Mesendoderm (in vitro differentiated cells): Measurements from ENCODE around the gene DHPS.
A peak's percentile ranks its signal among the peaks of the same experiment; 100 is the strongest.
"Not testable (repeated sequence)": the region's sequence is repeated elsewhere in the genome, so short reads cannot be mapped to it uniquely, and the experiment has no call there.

Experiments
- DNase-seq: peaks from one replicate; pipeline ENCODE4 v3.0.0; 2013
- H2AK5ac ChIP-seq: 2 replicates; pipeline ENCODE4 v1.6.1; 2013; ENCODE audit warnings: low read length, inconsistent platforms
- H2BK120ac ChIP-seq: 2 replicates; pipeline ENCODE4 v1.6.1; 2013; ENCODE audit warnings: low read depth, mild to moderate bottlenecking, low read length, moderate library complexity, mixed read lengths
- H2BK15ac ChIP-seq: replicated peaks from 2 replicates; pipeline ENCODE4 v1.6.1; 2013; ENCODE audit warnings: low read depth, mild to moderate bottlenecking, moderate library complexity
- H2BK5ac ChIP-seq: 2 replicates; pipeline ENCODE4 v1.6.1; 2013; ENCODE audit warnings: low read length, inconsistent platforms
- H3K18ac ChIP-seq: 2 replicates; pipeline ENCODE4 v1.6.1; 2013; ENCODE audit warnings: mild to moderate bottlenecking, low read length, mixed read lengths
- H3K23ac ChIP-seq: one replicate; pipeline ENCODE4 v1.6.1; 2013; ENCODE audit warnings: low read length
- H3K27ac ChIP-seq: 2 replicates; pipeline ENCODE4 v1.5.1; 2013; ENCODE audit warnings: low read depth, mild to moderate bottlenecking, inconsistent platforms, low read length, moderate library complexity
- H3K27me3 ChIP-seq: 2 replicates; pipeline ENCODE4 v1.6.1; 2013; ENCODE audit warnings: low read length, control low read depth, mild to moderate bottlenecking, inconsistent platforms; ENCODE audit not compliant: insufficient read depth, poor library complexity
- H3K36me3 ChIP-seq: 2 replicates; pipeline ENCODE4 v1.6.1; 2013; ENCODE audit warnings: low read length, inconsistent platforms; ENCODE audit not compliant: control insufficient read depth, insufficient read depth
- H3K4ac ChIP-seq: one replicate; pipeline ENCODE4 v1.6.1; 2013; ENCODE audit warnings: low read depth, mild to moderate bottlenecking, low read length, moderate library complexity
- H3K4me1 ChIP-seq: 2 replicates; pipeline ENCODE4 v1.6.1; 2013; ENCODE audit warnings: low read depth, low read length, inconsistent platforms; ENCODE audit not compliant: control insufficient read depth
- H3K4me2 ChIP-seq: 2 replicates; pipeline ENCODE4 v1.6.1; 2013; ENCODE audit warnings: low read length
- H3K4me3 ChIP-seq: 2 replicates; pipeline ENCODE4 v1.5.1; 2013; ENCODE audit warnings: mild to moderate bottlenecking, low read length
- H3K56ac ChIP-seq: one replicate; pipeline ENCODE4 v1.6.1; 2013; ENCODE audit warnings: low read length
- H3K79me1 ChIP-seq: 2 replicates; pipeline ENCODE4 v1.6.1; 2013; ENCODE audit warnings: low read length, inconsistent platforms
- H3K79me2 ChIP-seq: 2 replicates; pipeline ENCODE4 v1.6.1; 2013; ENCODE audit warnings: mild to moderate bottlenecking, low read length; ENCODE audit not compliant: control insufficient read depth, insufficient read depth
- H3K9ac ChIP-seq: 2 replicates; pipeline ENCODE4 v1.6.1; 2013; ENCODE audit warnings: low read length, inconsistent platforms
- H4K5ac ChIP-seq: one replicate; pipeline ENCODE4 v1.6.1; 2013; ENCODE audit warnings: low read length
- H4K8ac ChIP-seq: one replicate; pipeline ENCODE4 v1.6.1; 2013; ENCODE audit warnings: low read depth, mild to moderate bottlenecking, control low read depth, low read length, moderate library complexity
- WGBS: extraction: QIAGEN DNeasy Blood & Tissue Kit; methylation state at CpG from one replicate; pipeline ENCODE4 v1.1.7; 2013; ENCODE audit warnings: low lambda C conversion rate, missing lambda C conversion rate; ENCODE audit not compliant: insufficient coverage; ENCODE audit errors: extremely low coverage; 5-methylcytosine and 5-hydroxymethylcytosine counted together

The DHPS gene

DNA sequence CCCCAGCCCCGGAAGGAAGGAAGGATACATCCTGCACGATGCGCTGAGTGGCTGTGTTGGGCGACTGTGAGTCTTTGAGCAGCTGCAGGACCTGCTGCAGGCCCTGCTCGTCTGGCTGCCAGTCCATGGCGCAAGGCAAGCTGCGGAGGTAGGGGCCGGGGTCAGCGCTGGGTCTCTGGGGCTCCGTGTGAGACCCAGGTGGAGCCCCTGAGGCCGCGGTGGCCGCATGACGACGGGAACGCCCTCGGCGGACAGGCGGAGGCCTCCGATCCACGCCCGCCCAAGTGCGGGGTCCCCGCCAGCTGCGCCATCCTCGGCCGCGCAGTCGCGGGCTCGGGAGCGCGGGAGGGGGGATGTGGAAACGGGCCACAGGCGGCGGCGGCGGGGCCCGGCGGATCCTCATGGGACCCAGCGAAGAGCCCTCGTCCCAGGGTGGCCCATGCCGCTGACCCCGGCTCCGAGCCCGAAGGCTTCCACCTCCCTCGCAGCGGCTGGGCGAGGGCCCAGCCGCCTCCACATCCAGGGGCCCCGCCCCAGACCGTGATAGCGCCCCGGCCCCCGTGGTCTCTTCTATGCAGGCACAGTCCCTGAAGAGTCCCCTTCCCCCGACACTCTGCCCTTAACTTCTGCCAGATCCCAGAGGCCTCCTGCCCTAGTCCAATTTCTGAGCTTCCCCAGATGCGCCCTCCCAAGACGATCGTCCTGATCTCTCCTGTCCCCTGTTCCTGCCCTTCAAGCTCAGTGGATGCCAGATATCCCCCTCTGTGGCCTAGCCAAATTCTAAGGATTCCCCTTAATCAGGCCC lies 39.4 kb upstream of the DHPS start:
- Histone ChIP-seq H3K4me2 (peak overlapping the region; percentile 75), H3K27ac (peak overlapping the region; percentile 95), H3K4me1 (no peaks in the 10 kb centered on the region), H2AK5ac (peak overlapping the region; percentile 93), H2BK5ac (no peak overlapping the region), H3K27me3 (no peaks in the 10 kb centered on the region), H3K56ac (peak overlapping the region; percentile 96), H3K79me1 (peaks cover 13% of the 10 kb centered on the region), H4K8ac (no peak overlapping the region), H3K4me3 (peak overlapping the region; percentile 92), H3K23ac (peak overlapping the region; percentile 81), H3K4ac (no peak overlapping the region), H3K79me2 (peaks cover 46% of the 10 kb centered on the region), H4K5ac (no peak overlapping the region), H3K9ac (peak overlapping the region; percentile 99), H3K18ac (peak overlapping the region; percentile 98), H2BK15ac (no peak overlapping the region), H2BK120ac (no peak overlapping the region), H3K36me3 (peaks cover 6% of the 10 kb centered on the region)
- no CpG with 5 or more reads among the region's 59 CpGs for WGBS
- no peak for DNase-seq

DNA sequence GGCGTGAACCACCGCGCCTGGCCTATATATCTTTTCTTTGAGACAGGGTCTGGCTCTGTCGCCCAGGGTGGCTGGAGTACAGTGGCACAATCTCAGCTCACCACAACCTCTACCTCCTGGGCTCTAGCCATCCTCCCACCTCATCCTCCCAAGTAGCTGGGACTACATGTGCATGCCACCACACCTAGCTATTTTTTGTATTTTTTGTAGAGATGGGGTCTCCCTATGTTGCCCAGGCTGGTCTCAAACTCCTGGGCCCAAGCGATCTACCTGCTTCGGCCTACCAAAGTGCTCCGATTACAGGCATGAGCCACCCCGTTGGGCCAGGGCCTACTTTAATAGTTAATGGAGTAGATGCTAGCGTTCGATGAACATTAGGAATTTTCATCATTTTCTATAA lies 38.6 kb upstream of the DHPS start:
- Histone ChIP-seq H4K8ac (no peak overlapping the region), H3K4me2 (peak overlapping the region; percentile 75), H3K36me3 (peaks cover 6% of the 10 kb centered on the region), H3K4me3 (no peak overlapping the region), H3K79me2 (peaks cover 48% of the 10 kb centered on the region), H3K23ac (no peak overlapping the region), H3K56ac (peak overlapping the region; percentile 96), H3K27me3 (no peaks in the 10 kb centered on the region), H3K79me1 (peaks cover 14% of the 10 kb centered on the region), H3K4ac (no peak overlapping the region), H2AK5ac (no peak overlapping the region), H4K5ac (no peak overlapping the region), H3K18ac (no peak overlapping the region), H2BK5ac (no peak overlapping the region), H3K4me1 (no peaks in the 10 kb centered on the region), H3K27ac (no peak overlapping the region), H2BK120ac (no peak overlapping the region), H2BK15ac (no peak overlapping the region), H3K9ac (peak overlapping the region; percentile 99)
- no CpG with 5 or more reads among the region's 10 CpGs for WGBS
- no peak for DNase-seq

GRCh38 chr19:12715929-12716328 lies 34.2 kb upstream of the DHPS start:
- Histone ChIP-seq H3K27me3 (no peaks in the 10 kb centered on the region), H3K23ac (no peak overlapping the region), H4K5ac (no peak overlapping the region), H3K56ac (no peak overlapping the region), H3K9ac (no peak overlapping the region), H2BK15ac (no peak overlapping the region), H3K4me2 (no peak overlapping the region), H2AK5ac (no peak overlapping the region), H3K79me1 (peaks cover 18% of the 10 kb centered on the region), H3K79me2 (peaks cover 27% of the 10 kb centered on the region), H3K4ac (no peak overlapping the region), H4K8ac (no peak overlapping the region), H3K4me1 (no peaks in the 10 kb centered on the region), H3K18ac (no peak overlapping the region), H2BK5ac (no peak overlapping the region), H3K4me3 (no peak overlapping the region), H3K27ac (no peak overlapping the region), H3K36me3 (peaks cover 19% of the 10 kb centered on the region), H2BK120ac (no peak overlapping the region)
- no CpG with 5 or more reads among the region's 3 CpGs for WGBS
- DNase-seq, result no peak

GRCh38 chr19:12715102-12715501 lies 33.4 kb upstream of the DHPS start:
- Histone ChIP-seq H2BK15ac (no peak overlapping the region), H2BK5ac (no peak overlapping the region), H3K4me2 (no peak overlapping the region), H3K9ac (no peak overlapping the region), H3K4ac (no peak overlapping the region), H3K4me1 (no peaks in the 10 kb centered on the region), H3K36me3 (peaks cover 22% of the 10 kb centered on the region), H3K56ac (no peak overlapping the region), H3K27me3 (no peaks in the 10 kb centered on the region), H3K79me1 (peaks cover 18% of the 10 kb centered on the region), H3K18ac (no peak overlapping the region), H4K8ac (no peak overlapping the region), H2AK5ac (no peak overlapping the region), H2BK120ac (no peak overlapping the region), H4K5ac (no peak overlapping the region), H3K79me2 (peaks cover 18% of the 10 kb centered on the region), H3K4me3 (no peak overlapping the region), H3K23ac (no peak overlapping the region), H3K27ac (no peak overlapping the region)
- no peak for DNase-seq
- no CpG with 5 or more reads among the region's 15 CpGs for WGBS

GRCh38 chr19:12713304-12713703 lies 31.6 kb upstream of the DHPS start:
- H4K5ac ChIP-seq, H3K18ac ChIP-seq, H3K4me2 ChIP-seq, DNase-seq, H3K23ac ChIP-seq, H3K4me3 ChIP-seq, H2BK120ac ChIP-seq, H3K4ac ChIP-seq, H3K56ac ChIP-seq, H2AK5ac ChIP-seq, H3K79me2 ChIP-seq, H3K27me3 ChIP-seq, H3K27ac ChIP-seq, H2BK5ac ChIP-seq, H3K9ac ChIP-seq, H2BK15ac ChIP-seq, H4K8ac ChIP-seq, H3K4me1 ChIP-seq: not testable (repeated sequence)
- Histone ChIP-seq H3K79me1 (peaks cover 10% of the 10 kb centered on the region), H3K36me3 (peaks cover 20% of the 10 kb centered on the region)
- WGBS, result no CpG with 5 or more reads among the region's 9 CpGs

DNA sequence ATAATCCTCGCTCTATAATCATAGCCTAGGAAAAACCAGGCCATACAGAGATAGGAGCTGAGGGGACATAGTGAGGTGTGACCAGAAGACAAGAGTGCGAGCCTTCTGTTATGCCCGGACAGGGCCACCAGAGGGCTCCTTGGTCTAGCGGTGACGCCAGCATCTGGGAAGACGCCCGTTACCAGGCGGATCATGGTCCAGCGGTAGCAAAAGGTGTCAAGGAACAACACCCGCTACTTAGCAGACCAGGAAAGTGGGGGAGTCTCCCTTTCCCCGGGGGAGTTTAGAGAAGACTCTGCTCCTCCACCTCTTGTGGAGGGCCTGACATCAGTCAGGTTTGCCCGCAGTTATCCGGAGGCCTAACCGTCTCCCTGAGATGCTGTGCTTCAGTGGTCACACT lies 30.4 kb upstream of the DHPS start:
- not testable (repeated sequence) for H2BK5ac ChIP-seq, H3K18ac ChIP-seq, H2BK15ac ChIP-seq, H3K23ac ChIP-seq, H3K27me3 ChIP-seq, DNase-seq, H3K56ac ChIP-seq, H3K4ac ChIP-seq, H2AK5ac ChIP-seq, H3K27ac ChIP-seq, H3K79me2 ChIP-seq, H3K4me3 ChIP-seq, H4K5ac ChIP-seq, H4K8ac ChIP-seq, H3K9ac ChIP-seq, H3K4me1 ChIP-seq, H3K4me2 ChIP-seq, H2BK120ac ChIP-seq
- H3K79me1 ChIP-seq, result peaks cover 10% of the 10 kb centered on the region
- peaks cover 20% of the 10 kb centered on the region for H3K36me3 ChIP-seq
- no CpG with 5 or more reads among the region's 14 CpGs for WGBS
